DOHH2 (cell line): ENCODE results near the gene FRZB.
"Not testable (repeated sequence)": the region's sequence is repeated elsewhere in the genome, so short reads cannot be mapped to it uniquely, and the experiment has no call there.

Source experiments
- EZH2phosphoT487 ChIP-seq: fragments of 200-600 bp; sonication (generic); IDR thresholded peaks from 2 replicates; pipeline ENCODE4 v1.6.1; 2017; ENCODE audit warnings: borderline replicate concordance, mild to moderate bottlenecking, antibody characterized with exemption, low read length, moderate library complexity, mixed read lengths
- TF ChIP-seq, protein P1 (sequence below): fragments of 200-600 bp; sonication (generic); IDR thresholded peaks from one replicate; pipeline ENCODE4 v1.5.1; 2014; ENCODE audit warnings: antibody characterized with exemption, mild to moderate bottlenecking, low read depth, low read length; ENCODE audit not compliant: poor library complexity, severe bottlenecking

DNA sequence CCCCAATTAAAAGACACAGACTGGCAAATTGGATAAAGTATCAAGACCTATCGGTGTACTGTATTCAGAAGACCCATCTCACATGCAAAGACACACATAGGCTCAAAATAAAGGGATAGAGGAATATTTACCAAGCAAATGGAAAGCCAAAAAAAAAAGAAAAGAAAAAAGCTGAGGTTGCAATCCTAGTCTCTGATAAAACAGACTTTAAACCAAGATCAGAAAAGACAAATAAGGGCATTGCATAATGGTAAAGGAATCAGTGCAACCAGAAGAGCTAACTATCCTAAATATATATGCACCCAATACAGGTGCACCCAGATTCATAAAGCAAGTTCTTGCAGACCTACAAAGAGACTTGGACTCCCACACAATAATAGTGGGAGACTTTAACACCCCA, 10.2 kb upstream of the FRZB start:
- TF ChIP-seq, protein P1, sequence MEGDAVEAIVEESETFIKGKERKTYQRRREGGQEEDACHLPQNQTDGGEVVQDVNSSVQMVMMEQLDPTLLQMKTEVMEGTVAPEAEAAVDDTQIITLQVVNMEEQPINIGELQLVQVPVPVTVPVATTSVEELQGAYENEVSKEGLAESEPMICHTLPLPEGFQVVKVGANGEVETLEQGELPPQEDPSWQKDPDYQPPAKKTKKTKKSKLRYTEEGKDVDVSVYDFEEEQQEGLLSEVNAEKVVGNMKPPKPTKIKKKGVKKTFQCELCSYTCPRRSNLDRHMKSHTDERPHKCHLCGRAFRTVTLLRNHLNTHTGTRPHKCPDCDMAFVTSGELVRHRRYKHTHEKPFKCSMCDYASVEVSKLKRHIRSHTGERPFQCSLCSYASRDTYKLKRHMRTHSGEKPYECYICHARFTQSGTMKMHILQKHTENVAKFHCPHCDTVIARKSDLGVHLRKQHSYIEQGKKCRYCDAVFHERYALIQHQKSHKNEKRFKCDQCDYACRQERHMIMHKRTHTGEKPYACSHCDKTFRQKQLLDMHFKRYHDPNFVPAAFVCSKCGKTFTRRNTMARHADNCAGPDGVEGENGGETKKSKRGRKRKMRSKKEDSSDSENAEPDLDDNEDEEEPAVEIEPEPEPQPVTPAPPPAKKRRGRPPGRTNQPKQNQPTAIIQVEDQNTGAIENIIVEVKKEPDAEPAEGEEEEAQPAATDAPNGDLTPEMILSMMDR: not testable (repeated sequence)
- not testable (repeated sequence) for TF ChIP-seq EZH2phosphoT487
